HEK293 (cell line): ENCODE results near the gene EME2.

Experiments
- CTCF ChIA-PET: fragments of 350-600 bp; formaldehyde crosslinking; extraction: SDS; loops from one replicate; lab custom pipeline; 2021; ENCODE audit warnings: antibody characterized with exemption; lab: Yijun Ruan, JAX
- POLR2A ChIA-PET: fragments of 300-600 bp; formaldehyde crosslinking; extraction: SDS; loops from one replicate; lab custom pipeline; 2020; ENCODE audit warnings: antibody characterized with exemption, inconsistent platforms; lab: Yijun Ruan, JAX
- H3K27ac ChIP-seq: fragments of 200-500 bp; sonication (Bioruptor generic); 2 replicates; pipeline ENCODE4 v1.5.1; 2014; ENCODE audit warnings: low read depth, low read length, control low read depth, inconsistent platforms; ENCODE audit errors: extremely low read depth
- H3K36me3 ChIP-seq, 2 experiments: fragments of 200-500 bp in 1 of 2; sonication (Bioruptor generic) in 1 of 2; 1 replicate in 1 of 2; 2 replicates in 1 of 2; pipeline ENCODE4 v1.5.1; 2014 to 2017; ENCODE audit warnings: inconsistent platforms in 2 of 2, low read length in 2 of 2; ENCODE audit not compliant: control insufficient read depth in 2 of 2, insufficient read depth in 1 of 2
- H3K4me1 ChIP-seq: fragments of 200-500 bp; sonication (Bioruptor generic); 2 replicates; pipeline ENCODE4 v1.5.1; 2014; ENCODE audit warnings: mild to moderate bottlenecking, low read length, inconsistent platforms; ENCODE audit not compliant: control insufficient read depth, insufficient read depth
- H3K4me3 ChIP-seq: 2 replicates; pipeline ENCODE4 v1.5.1; 2011; ENCODE audit warnings: low read depth, mild to moderate bottlenecking, control low read depth, low read length, moderate library complexity
- H3K9me3 ChIP-seq: fragments of 200-500 bp; sonication (Bioruptor generic); 2 replicates; pipeline ENCODE4 v1.5.1; 2014; ENCODE audit warnings: low read depth, low read length, inconsistent platforms; ENCODE audit not compliant: control insufficient read depth, insufficient read depth
- EGR2 ChIP-seq: fragments of 450-650 bp; formaldehyde crosslinking; IDR thresholded peaks from 2 replicates; pipeline ENCODE4 v1.5.1; 2016; ENCODE audit warnings: low read depth, missing biosample characterization, missing genetic modification characterization
- HIC1 ChIP-seq: fragments of 450-650 bp; formaldehyde crosslinking; IDR thresholded peaks from 2 replicates; pipeline ENCODE4 v1.5.1; 2016; ENCODE audit warnings: missing biosample characterization, missing genetic modification characterization
- KLF1 ChIP-seq: fragments of 450-650 bp; formaldehyde crosslinking; IDR thresholded peaks from 2 replicates; pipeline ENCODE4 v1.5.1; 2016; ENCODE audit warnings: missing biosample characterization, missing genetic modification characterization
- KLF10 ChIP-seq: fragments of 450-650 bp; IDR thresholded peaks from 2 replicates; pipeline ENCODE4 v1.5.1; 2018; ENCODE audit warnings: missing biosample characterization, mild to moderate bottlenecking, missing genetic modification characterization
- KLF17 ChIP-seq: fragments of 450-650 bp; formaldehyde crosslinking; IDR thresholded peaks from 2 replicates; pipeline ENCODE4 v1.5.1; 2016; ENCODE audit warnings: missing biosample characterization, missing genetic modification characterization
- ZBTB1 ChIP-seq: fragments of 450-650 bp; formaldehyde crosslinking; IDR thresholded peaks from 2 replicates; pipeline ENCODE4 v1.5.1; 2016; ENCODE audit warnings: missing biosample characterization, missing genetic modification characterization
- ZBTB17 ChIP-seq: fragments of 450-650 bp; formaldehyde crosslinking; IDR thresholded peaks from 2 replicates; pipeline ENCODE4 v1.5.1; 2016; ENCODE audit warnings: missing biosample characterization, missing genetic modification characterization
- ZBTB20 ChIP-seq: fragments of 450-650 bp; formaldehyde crosslinking; IDR thresholded peaks from 2 replicates; pipeline ENCODE4 v1.5.1; 2016; ENCODE audit warnings: missing biosample characterization, missing genetic modification characterization
- ZBTB6 ChIP-seq: fragments of 450-650 bp; formaldehyde crosslinking; IDR thresholded peaks from 2 replicates; pipeline ENCODE4 v1.5.1; 2017; ENCODE audit warnings: missing biosample characterization, missing genetic modification characterization
- ZNF184 ChIP-seq: fragments of 450-650 bp; IDR thresholded peaks from 2 replicates; pipeline ENCODE4 v1.5.1; 2018; ENCODE audit warnings: missing biosample characterization, mild to moderate bottlenecking, missing genetic modification characterization
- ZNF221 ChIP-seq: fragments of 450-650 bp; formaldehyde crosslinking; IDR thresholded peaks from 2 replicates; pipeline ENCODE4 v1.5.1; 2017; ENCODE audit warnings: missing biosample characterization, missing genetic modification characterization, borderline replicate concordance
- ZNF223 ChIP-seq: fragments of 450-650 bp; formaldehyde crosslinking; IDR thresholded peaks from 2 replicates; pipeline ENCODE4 v1.5.1; 2016; ENCODE audit warnings: missing biosample characterization, missing genetic modification characterization
- ZNF394 ChIP-seq: fragments of 450-650 bp; formaldehyde crosslinking; IDR thresholded peaks from 2 replicates; pipeline ENCODE4 v1.5.1; 2016; ENCODE audit warnings: missing biosample characterization, missing genetic modification characterization, mild to moderate bottlenecking, moderate library complexity, borderline replicate concordance
- ZNF423 ChIP-seq: fragments of 450-650 bp; formaldehyde crosslinking; IDR thresholded peaks from 2 replicates; pipeline ENCODE4 v1.5.1; 2016; ENCODE audit warnings: missing biosample characterization, missing genetic modification characterization
- ZNF473 ChIP-seq: fragments of 450-650 bp; formaldehyde crosslinking; IDR thresholded peaks from 2 replicates; pipeline ENCODE4 v1.5.1; 2017; ENCODE audit warnings: missing biosample characterization, missing genetic modification characterization
- ZNF596 ChIP-seq: fragments of 450-650 bp; IDR thresholded peaks from 2 replicates; pipeline ENCODE4 v1.5.0; 2018; ENCODE audit warnings: missing biosample characterization, mild to moderate bottlenecking, missing genetic modification characterization, moderate library complexity
- ZNF610 ChIP-seq: fragments of 450-650 bp; formaldehyde crosslinking; IDR thresholded peaks from 2 replicates; pipeline ENCODE4 v1.5.1; 2016; ENCODE audit warnings: missing biosample characterization, missing genetic modification characterization, borderline replicate concordance
- ZNF621 ChIP-seq: fragments of 450-650 bp; formaldehyde crosslinking; IDR thresholded peaks from 2 replicates; pipeline ENCODE4 v1.5.1; 2017; ENCODE audit warnings: missing biosample characterization, missing genetic modification characterization
- ZNF639 ChIP-seq: fragments of 450-650 bp; formaldehyde crosslinking; IDR thresholded peaks from 2 replicates; pipeline ENCODE4 v1.5.1; 2016; ENCODE audit warnings: missing biosample characterization, missing genetic modification characterization
- ZNF664 ChIP-seq: fragments of 450-650 bp; formaldehyde crosslinking; IDR thresholded peaks from 2 replicates; pipeline ENCODE4 v1.5.1; 2016; ENCODE audit warnings: missing biosample characterization, missing genetic modification characterization
- ZNF677 ChIP-seq: fragments of 450-650 bp; IDR thresholded peaks from 2 replicates; pipeline ENCODE4 v1.5.0; 2018; ENCODE audit warnings: missing biosample characterization, mild to moderate bottlenecking, missing genetic modification characterization, moderate library complexity
- ZNF76 ChIP-seq: fragments of 450-650 bp; formaldehyde crosslinking; IDR thresholded peaks from 2 replicates; pipeline ENCODE4; 2016; ENCODE audit warnings: low read depth, missing biosample characterization, missing genetic modification characterization, borderline replicate concordance
- ZNF830 ChIP-seq: fragments of 450-650 bp; IDR thresholded peaks from 2 replicates; pipeline ENCODE4 v1.5.0; 2018; ENCODE audit warnings: missing biosample characterization, missing genetic modification characterization, low read depth, mild to moderate bottlenecking, moderate library complexity
- ZXDB ChIP-seq: fragments of 450-650 bp; formaldehyde crosslinking; IDR thresholded peaks from 2 replicates; pipeline ENCODE4 v1.5.1; 2016; ENCODE audit warnings: missing biosample characterization, missing genetic modification characterization

The EME2 gene

GRCh38 chr16:1780677-1781072 lies 8.1 kb downstream of the EME2 start:
- Histone ChIP-seq H3K4me1 (peaks cover 6% of the 10 kb centered on the region), H3K27ac (peak overlapping the region; percentile 87; the same call in 1 of the 2 replicates), H3K9me3 (no peaks in the 10 kb centered on the region), H3K36me3 (peaks cover 15 to 63% of the 10 kb centered on the region in 2 experiments; a peak in 2 of 3 replicates), H3K4me3 (no peak overlapping the region)
- ChIA-PET CTCF (interaction anchor here (0.7 kb wide), 1 partner anchor 208 kb away, joined by 3 read pairs; no protein-coding TSS in a partner anchor), POLR2A (interaction anchor here (1.8 to 5.2 kb wide), 3 partner anchors 10 to 184 kb away, joined by 5 to 113 read pairs (median 41); partner anchors contain the start of genes EME2, FAHD1, HAGH and MRPS34)
- TF ChIP-seq ZBTB20 (tag by site-specific recombination): no peak
- no peak for TF ChIP-seq ZNF677
- TF ChIP-seq ZNF639 (tag by site-specific recombination): no peak
- no peak for TF ChIP-seq ZNF473 (tag by site-specific recombination)
- TF ChIP-seq ZBTB1 (tag by site-specific recombination): no peak
- TF ChIP-seq ZXDB: no peak
- TF ChIP-seq ZNF221 (tag by site-specific recombination): no peak
- TF ChIP-seq KLF10: no peak
- no peak for TF ChIP-seq ZNF423 (tag by site-specific recombination)
- TF ChIP-seq KLF17 (tag by site-specific recombination): no peak
- no peak for TF ChIP-seq ZNF610 (tag by site-specific recombination)
- TF ChIP-seq ZNF830 (tag by site-specific recombination): no peak

GRCh38 chr16:1781254-1781653 lies 8.6 kb downstream of the EME2 start:
- Histone ChIP-seq H3K4me3 (peak overlapping the region; percentile 90), H3K4me1 (peaks cover 6% of the 10 kb centered on the region), H3K36me3 (peaks cover 15 to 63% of the 10 kb centered on the region in 2 experiments; a peak in 2 of 3 replicates), H3K9me3 (no peaks in the 10 kb centered on the region), H3K27ac (peak overlapping the region; percentile 87)
- CTCF ChIA-PET: interaction anchor here (0.7 kb wide), 1 partner anchor 208 kb away, joined by 3 read pairs; no protein-coding TSS in a partner anchor
- TF ChIP-seq ZNF621 (tag by site-specific recombination): no peak
- TF ChIP-seq ZBTB6: peak; percentile 66; the same call in 1 of the 2 replicates
- POLR2A ChIA-PET: interaction anchor here (1.8 to 5.2 kb wide), 5 partner anchors 11 to 374 kb away, joined by 14 to 113 read pairs (median 19); partner anchors contain the start of genes EME2, IGFALS, MAPK8IP3 and MRPS34

GRCh38 chr16:1781758-1782407 lies 9.3 kb downstream of the EME2 start:
- CTCF ChIA-PET: interaction anchor here (0.7 to 1.3 kb wide), 4 partner anchors 8 to 76 kb away, joined by 3 to 14 read pairs (median 4); partner anchors contain the start of gene MAPK8IP3
- Histone ChIP-seq H3K4me3 (peak overlapping the region; percentile 90), H3K9me3 (no peaks in the 10 kb centered on the region), H3K36me3 (peaks cover 15 to 63% of the 10 kb centered on the region in 2 experiments; a peak in 2 of 3 replicates), H3K4me1 (peaks cover 6% of the 10 kb centered on the region), H3K27ac (peak overlapping the region; percentile 87)
- POLR2A ChIA-PET: interaction anchor here (0.8 to 5.2 kb wide), 16 partner anchors 8 to 373 kb away, joined by 3 to 113 read pairs (median 10); partner anchors contain the start of genes CRAMP1, EME2, FAHD1 and HAGH
- TF ChIP-seq ZNF221 (tag by site-specific recombination) (0 out of 2 replicates have a peak, but pooled peaks have one; percentile 61), ZNF664 (no peak), ZNF223 (tag by site-specific recombination) (no peak), EGR2 (tag by site-specific recombination) (no peak), ZNF184 (tag by site-specific recombination) (no peak), ZNF76 (tag by site-specific recombination) (no peak), ZBTB17 (tag by site-specific recombination) (peak; percentile 33; the same call in 1 of the 2 replicates), HIC1 (tag by site-specific recombination) (peak; percentile 38; the same call in 1 of the 2 replicates), ZNF596 (tag by site-specific recombination) (peak; percentile 59), ZBTB20 (tag by site-specific recombination) (peak; percentile 90), KLF1 (peak; percentile 81), ZNF394 (tag by site-specific recombination) (0 out of 2 replicates have a peak, but pooled peaks have one; percentile 24)
